ENCODE measurements around the gene PLEKHG4.

Gene PLEKHG4

DNA sequence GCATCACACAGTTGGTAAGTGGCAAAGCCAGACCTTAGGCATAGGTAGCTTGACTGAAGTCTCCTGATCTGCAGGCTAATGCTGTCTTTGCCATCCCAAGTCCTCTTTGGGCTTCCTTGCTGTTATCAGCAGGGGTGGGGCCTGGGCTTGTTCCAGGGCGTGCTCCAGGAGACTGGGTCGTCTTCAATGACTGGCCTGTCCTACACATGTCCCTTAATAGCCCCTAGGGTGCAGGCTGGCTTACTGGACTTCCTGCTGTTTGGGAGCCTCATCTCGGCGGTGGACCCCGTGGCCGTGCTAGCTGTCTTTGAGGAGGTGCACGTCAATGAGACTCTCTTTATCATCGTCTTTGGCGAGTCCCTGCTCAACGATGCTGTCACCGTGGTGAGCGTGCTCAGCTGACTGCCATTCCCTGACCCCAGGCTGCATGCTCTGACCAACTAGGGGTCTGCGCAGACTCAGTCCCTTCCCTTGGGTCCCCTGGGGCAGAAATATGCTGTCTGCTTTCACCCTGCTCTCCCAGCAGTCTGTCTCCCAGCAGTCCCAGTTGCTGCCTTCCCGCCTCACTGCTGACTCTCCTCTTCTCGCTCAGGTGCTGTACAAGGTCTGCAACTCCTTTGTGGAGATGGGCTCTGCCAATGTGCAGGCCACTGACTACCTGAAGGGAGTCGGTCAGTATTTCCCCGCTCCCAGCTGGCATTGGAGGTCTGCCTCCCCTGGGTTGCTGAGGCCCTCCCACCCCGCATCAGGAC lies 24.4 kb upstream of the PLEKHG4 start:
- H3K36me3 ChIP-seq (replicated peaks; ENCODE audit: low read depth, low read length): peaks cover 12% of the 10 kb centered on the region
- no peak for TF ChIP-seq EZH2phosphoT487 (IDR thresholded peaks at IDR 0.05; ENCODE audit: low read depth)
- TF ChIP-seq, protein P1, sequence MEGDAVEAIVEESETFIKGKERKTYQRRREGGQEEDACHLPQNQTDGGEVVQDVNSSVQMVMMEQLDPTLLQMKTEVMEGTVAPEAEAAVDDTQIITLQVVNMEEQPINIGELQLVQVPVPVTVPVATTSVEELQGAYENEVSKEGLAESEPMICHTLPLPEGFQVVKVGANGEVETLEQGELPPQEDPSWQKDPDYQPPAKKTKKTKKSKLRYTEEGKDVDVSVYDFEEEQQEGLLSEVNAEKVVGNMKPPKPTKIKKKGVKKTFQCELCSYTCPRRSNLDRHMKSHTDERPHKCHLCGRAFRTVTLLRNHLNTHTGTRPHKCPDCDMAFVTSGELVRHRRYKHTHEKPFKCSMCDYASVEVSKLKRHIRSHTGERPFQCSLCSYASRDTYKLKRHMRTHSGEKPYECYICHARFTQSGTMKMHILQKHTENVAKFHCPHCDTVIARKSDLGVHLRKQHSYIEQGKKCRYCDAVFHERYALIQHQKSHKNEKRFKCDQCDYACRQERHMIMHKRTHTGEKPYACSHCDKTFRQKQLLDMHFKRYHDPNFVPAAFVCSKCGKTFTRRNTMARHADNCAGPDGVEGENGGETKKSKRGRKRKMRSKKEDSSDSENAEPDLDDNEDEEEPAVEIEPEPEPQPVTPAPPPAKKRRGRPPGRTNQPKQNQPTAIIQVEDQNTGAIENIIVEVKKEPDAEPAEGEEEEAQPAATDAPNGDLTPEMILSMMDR (IDR thresholded peaks at IDR 0.05; ENCODE audit: low read depth, low read length): no peak
- peaks cover under 1% of the 10 kb centered on the region; the same call in 1 of the 2 replicates for H3K4me1 ChIP-seq (ENCODE audit: low read length)
- no peak overlapping the region for H3K4me2 ChIP-seq (ENCODE audit: low read length)
- H3K4me3 ChIP-seq (ENCODE audit: low read length): no peak overlapping the region
- no peak overlapping the region for H3K9ac ChIP-seq (ENCODE audit: low read length)
- H3K27me3 ChIP-seq (ENCODE audit: low read depth, low read length): no peaks in the 10 kb centered on the region
- no peak overlapping the region for H3K27ac ChIP-seq (ENCODE audit: low read length)
- no peaks in the 10 kb centered on the region for H3K9me3 ChIP-seq (ENCODE audit: insufficient read depth, low read length)
- no peak overlapping the region for H2AFZ ChIP-seq (ENCODE audit: low read depth, low read length)
- H4K20me1 ChIP-seq (ENCODE audit: insufficient read depth, low read length): no peaks in the 10 kb centered on the region
- H3K79me2 ChIP-seq (ENCODE audit: low read length): no peaks in the 10 kb centered on the region

DNA sequence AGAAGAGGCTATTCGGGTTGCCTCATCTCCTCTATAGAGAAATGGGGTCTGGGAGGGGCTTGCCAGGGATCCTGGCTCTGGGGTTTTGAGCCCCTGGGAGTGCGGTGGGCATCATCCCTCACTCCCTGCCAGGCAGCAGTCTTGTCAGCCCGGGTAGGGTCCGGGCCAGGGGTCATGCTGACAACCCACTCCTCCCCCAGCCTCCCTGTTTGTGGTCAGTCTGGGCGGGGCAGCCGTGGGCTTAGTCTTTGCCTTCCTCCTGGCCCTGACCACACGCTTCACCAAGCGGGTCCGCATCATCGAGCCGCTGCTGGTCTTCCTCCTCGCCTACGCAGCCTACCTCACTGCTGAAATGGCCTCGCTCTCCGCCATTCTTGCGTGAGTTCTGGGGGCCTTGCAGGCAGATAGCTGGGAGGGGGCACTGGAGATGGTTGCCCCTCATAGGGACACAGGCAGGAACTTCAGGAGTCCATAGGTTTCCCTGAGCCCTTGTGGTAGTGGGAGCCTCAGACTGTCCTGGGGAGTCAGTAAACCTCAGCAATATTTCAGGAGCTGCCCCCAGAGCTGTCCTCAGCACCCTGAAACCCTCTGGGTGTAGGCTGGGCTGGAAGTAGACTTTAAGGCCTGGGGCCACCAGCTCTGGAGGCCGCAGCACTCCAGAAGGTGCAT lies 23.6 kb upstream of the PLEKHG4 start:
- Histone ChIP-seq H3K4me1 (ENCODE audit: low read length) (no peaks in the 10 kb centered on the region), H4K20me1 (ENCODE audit: insufficient read depth, low read length) (no peaks in the 10 kb centered on the region), H3K9ac (ENCODE audit: low read length) (no peak overlapping the region), H3K36me3 (replicated peaks; ENCODE audit: low read depth, low read length) (peaks cover 12% of the 10 kb centered on the region), H2AFZ (ENCODE audit: low read depth, low read length) (no peak overlapping the region), H3K4me2 (ENCODE audit: low read length) (no peak overlapping the region), H3K27ac (ENCODE audit: low read length) (no peak overlapping the region), H3K9me3 (ENCODE audit: insufficient read depth, low read length) (no peaks in the 10 kb centered on the region), H3K79me2 (ENCODE audit: low read length) (no peaks in the 10 kb centered on the region), H3K4me3 (ENCODE audit: low read length) (no peak overlapping the region), H3K27me3 (ENCODE audit: low read depth, low read length) (no peaks in the 10 kb centered on the region)
- TF ChIP-seq, protein P1 (IDR thresholded peaks at IDR 0.05; ENCODE audit: low read depth, low read length): no peak
- TF ChIP-seq EZH2phosphoT487 (IDR thresholded peaks at IDR 0.05; ENCODE audit: low read depth): no peak

DNA sequence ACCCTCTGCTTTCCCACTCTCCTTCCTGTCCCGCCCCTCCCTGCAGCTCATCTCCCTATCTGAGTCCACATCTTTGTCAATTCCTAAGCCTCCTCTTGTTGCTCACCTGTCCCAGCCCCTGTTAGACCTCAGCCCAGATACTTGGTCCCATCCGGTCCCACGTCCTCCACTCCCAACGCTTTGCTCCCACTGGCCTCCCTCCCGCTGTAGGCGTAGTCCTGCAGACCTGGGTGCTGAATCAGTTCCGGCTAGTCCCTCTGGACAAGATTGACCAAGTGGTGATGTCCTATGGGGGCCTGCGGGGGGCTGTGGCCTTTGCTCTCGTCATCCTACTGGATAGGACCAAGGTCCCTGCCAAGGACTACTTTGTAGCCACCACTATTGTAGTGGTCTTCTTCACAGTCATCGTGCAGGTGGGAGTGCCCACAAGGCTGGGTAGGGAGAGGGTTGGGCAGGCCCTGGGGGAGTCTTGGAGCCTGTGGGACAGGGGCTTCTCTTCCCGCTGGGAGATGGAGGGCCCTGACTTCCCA lies 22.6 kb upstream of the PLEKHG4 start:
- H3K27me3 ChIP-seq (ENCODE audit: low read depth, low read length): no peaks in the 10 kb centered on the region
- no peak overlapping the region for H3K27ac ChIP-seq (ENCODE audit: low read length)
- no peak overlapping the region for H2AFZ ChIP-seq (ENCODE audit: low read depth, low read length)
- no peak overlapping the region for H3K4me3 ChIP-seq (ENCODE audit: low read length)
- no peak overlapping the region for H3K9ac ChIP-seq (ENCODE audit: low read length)
- H3K36me3 ChIP-seq (replicated peaks; ENCODE audit: low read depth, low read length): peaks cover 12% of the 10 kb centered on the region
- no peak overlapping the region for H3K4me2 ChIP-seq (ENCODE audit: low read length)
- H4K20me1 ChIP-seq (ENCODE audit: insufficient read depth, low read length): no peaks in the 10 kb centered on the region
- H3K4me1 ChIP-seq (ENCODE audit: low read length): no peaks in the 10 kb centered on the region
- H3K79me2 ChIP-seq (ENCODE audit: low read length): no peaks in the 10 kb centered on the region
- no peaks in the 10 kb centered on the region for H3K9me3 ChIP-seq (ENCODE audit: insufficient read depth, low read length)
- no peak for TF ChIP-seq EZH2phosphoT487 (IDR thresholded peaks at IDR 0.05; ENCODE audit: low read depth)
- TF ChIP-seq, protein P1 (IDR thresholded peaks at IDR 0.05; ENCODE audit: low read depth, low read length): no peak

DNA sequence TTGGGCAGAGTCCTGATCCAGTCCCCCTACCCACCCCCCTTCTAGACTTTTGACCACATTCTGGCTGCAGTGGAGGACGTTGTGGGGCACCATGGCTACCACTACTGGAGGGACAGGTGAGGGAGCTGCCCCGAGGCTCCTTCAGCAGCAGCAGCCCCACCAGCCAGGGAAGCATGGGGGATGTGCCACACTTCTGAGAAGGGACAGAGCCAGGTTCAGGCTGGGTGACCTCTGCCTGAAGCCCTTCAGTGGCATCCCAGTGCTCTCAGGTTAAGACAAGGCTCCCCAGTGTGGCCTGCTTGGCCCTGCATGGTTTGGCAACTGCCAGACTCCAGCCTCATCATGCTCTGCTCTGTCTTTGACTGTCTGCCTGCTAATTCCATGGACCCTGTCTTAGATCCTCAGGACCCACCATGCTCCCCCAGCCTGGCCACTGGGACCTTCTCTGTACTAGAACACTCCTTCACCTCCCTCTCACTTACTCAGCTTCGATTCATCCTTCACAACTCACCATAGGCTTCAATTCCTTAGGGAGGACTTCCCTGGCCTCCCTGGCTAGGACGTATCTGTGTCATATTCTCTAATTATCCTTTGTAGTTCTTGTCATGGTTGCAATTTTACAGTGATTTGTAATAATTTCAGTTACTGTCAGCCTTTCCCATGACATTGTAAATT lies 21.7 kb upstream of the PLEKHG4 start:
- Histone ChIP-seq H4K20me1 (ENCODE audit: insufficient read depth, low read length) (no peaks in the 10 kb centered on the region), H3K9me3 (ENCODE audit: insufficient read depth, low read length) (no peaks in the 10 kb centered on the region), H3K9ac (ENCODE audit: low read length) (no peak overlapping the region), H3K4me2 (ENCODE audit: low read length) (no peak overlapping the region), H3K4me3 (ENCODE audit: low read length) (no peak overlapping the region), H2AFZ (ENCODE audit: low read depth, low read length) (no peak overlapping the region), H3K79me2 (ENCODE audit: low read length) (no peaks in the 10 kb centered on the region), H3K4me1 (ENCODE audit: low read length) (no peaks in the 10 kb centered on the region), H3K27ac (ENCODE audit: low read length) (no peak overlapping the region), H3K36me3 (replicated peaks; ENCODE audit: low read depth, low read length) (peaks cover 12% of the 10 kb centered on the region), H3K27me3 (ENCODE audit: low read depth, low read length) (no peaks in the 10 kb centered on the region)
- TF ChIP-seq EZH2phosphoT487 (IDR thresholded peaks at IDR 0.05; ENCODE audit: low read depth): no peak
- TF ChIP-seq, protein P1 (IDR thresholded peaks at IDR 0.05; ENCODE audit: low read depth, low read length): no peak

Measured in OCI-LY3 (cell line).